GM18519 (cell line): ENCODE results near the gene MICAL2.

Source experiments
- ATAC-seq: cut with Tn5 transposase; IDR thresholded peaks from one replicate; pipeline ENCODE4 v1.9.1; 2021; ENCODE audit warnings: mild to moderate bottlenecking, moderate library complexity; ENCODE audit not compliant: unreplicated experiment, low FRiP score

Gene MICAL2

GRCh38 chr11:12276831-12277475 lies 166.6 kb downstream of the MICAL2 start:
- ATAC-seq: no peak

GRCh38 chr11:12278766-12279671 lies 168.6 kb downstream of the MICAL2 start:
- ATAC-seq: no peak

DNA sequence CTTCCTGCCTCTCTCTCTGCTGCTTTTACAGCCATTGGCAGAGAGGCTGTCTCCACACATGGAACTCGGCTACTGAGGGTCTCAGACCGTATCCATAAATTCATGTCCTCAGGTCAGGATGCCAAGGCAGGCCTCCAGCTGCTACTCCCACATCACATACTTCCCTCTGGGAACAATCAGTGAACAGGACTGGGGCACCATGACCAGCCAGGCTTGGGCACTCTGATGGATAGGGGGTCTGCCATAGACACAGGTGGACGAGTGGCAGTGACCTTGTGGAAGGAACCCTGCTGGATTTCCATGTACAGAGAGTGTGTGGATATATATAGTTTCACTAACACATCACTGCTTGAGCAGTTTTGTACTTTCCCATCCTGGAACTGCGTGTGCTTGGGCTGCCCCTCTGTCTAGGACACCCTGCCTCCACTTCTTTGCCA lies 169.3 kb downstream of the MICAL2 start:
- no peak for ATAC-seq

GRCh38 chr11:12280199-12280837 lies 169.9 kb downstream of the MICAL2 start:
- no peak for ATAC-seq

- no peak for ATAC-seq
Measured at GRCh38 chr11:12280838-12281565, 170.6 kb downstream of the MICAL2 start.

DNA sequence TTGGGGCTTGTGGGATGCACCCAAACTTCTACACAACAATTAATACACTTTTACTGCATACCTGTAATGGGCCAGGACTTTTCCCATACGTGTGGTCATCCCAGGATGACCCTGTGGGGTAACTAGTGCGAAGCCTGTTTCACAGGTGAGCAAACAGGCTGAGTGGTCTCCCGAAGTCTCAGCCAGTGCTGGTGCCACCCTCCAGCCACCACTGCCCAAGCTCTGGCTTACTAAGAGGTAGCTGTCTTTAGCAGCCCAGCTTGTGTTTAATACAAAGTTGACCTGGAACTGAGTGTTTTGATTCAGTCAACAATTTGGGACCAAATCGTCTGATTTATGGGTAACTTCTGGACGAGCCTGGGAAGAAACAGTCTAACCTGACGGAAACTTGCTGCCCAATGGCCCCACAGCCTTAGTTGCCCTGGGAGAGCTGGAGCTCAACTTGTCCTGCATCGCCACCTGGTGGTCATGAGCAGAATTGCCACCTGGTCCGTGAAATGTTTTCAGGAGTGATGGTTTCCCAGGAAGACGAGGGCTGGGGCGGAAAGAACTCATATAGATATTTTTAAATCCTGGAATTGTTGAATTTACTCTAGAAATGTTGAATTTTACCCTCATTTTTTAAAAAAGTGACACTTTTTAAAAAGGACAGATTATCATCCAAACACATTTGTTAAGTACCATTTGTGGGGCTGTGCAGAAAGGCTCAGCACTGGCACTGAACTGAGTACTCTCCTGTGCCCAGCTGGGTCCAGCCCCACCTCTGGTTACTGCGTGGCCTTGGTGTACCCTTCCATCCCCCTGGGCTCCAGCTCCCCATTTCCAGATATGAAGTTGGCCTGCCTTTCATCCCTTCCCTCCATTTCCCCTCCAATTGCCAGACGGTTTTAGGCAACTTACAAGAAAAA lies 171.4 kb downstream of the MICAL2 start:
- ATAC-seq: no peak

GRCh38 chr11:12282676-12283075 lies 172.3 kb downstream of the MICAL2 start:
- no peak for ATAC-seq

- ATAC-seq: no peak
Measured at GRCh38 chr11:12284316-12285050, 174.1 kb downstream of the MICAL2 start.

DNA sequence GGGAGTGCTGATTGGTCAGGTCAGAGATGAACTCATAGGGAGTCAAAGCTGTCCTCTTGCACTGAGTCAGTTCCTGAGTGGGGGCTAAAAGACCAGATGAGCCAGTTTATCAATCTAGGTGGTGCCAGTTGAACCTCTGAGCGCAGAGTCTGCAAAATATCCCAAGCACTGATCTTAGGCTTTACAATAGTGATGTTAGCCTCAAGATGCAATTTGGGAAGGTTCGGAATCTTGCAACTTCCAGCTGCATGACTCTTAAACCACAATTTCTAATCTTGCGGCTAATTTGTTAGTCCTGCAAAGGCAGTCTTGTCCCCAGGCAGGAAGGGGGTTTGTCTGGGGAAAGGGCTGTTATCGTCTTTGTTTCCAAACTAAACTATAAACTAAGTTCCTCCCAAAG lies 174.7 kb downstream of the MICAL2 start:
- ATAC-seq: no peak

DNA sequence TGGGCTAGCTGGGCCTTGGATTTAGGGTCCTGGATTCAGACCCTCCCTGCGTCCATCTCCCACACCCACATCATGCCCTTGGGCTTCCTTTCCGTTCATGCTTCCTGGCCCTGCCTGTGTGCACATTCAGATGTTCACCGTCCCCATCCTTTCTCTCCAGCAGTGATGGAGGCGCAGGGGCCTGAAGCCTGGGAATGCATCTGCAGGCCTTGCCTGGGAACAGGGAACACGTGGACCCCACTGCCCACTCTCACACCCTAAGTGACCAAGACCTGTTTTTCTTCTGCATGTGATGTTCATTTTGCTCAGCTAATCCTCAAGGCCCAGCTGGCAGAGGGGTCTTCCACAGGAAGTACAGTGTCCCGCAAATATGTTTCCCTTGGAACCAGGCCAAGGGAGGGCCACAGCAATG lies 175.4 kb downstream of the MICAL2 start:
- no peak for ATAC-seq

- ATAC-seq: no peak
Measured at GRCh38 chr11:12286606-12287005, 176.2 kb downstream of the MICAL2 start.

DNA sequence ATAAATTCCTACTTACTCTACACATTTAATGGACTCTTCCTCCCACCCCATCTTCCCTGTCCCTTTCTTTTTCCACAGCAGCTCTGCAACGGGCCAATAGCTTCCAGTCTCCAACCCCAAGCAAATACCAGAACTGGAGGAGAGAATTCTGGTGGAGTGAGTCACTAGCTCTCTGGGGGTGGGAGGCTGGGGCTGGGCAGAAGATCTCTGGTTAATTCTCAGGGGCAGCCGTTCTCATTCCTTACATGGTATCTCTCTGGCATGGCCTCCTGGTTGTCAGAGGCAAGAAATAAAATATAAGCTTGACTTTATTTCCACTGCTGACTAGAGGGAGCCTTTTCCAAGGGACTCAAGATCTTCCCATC lies 176.6 kb downstream of the MICAL2 start:
- no peak for ATAC-seq

DNA sequence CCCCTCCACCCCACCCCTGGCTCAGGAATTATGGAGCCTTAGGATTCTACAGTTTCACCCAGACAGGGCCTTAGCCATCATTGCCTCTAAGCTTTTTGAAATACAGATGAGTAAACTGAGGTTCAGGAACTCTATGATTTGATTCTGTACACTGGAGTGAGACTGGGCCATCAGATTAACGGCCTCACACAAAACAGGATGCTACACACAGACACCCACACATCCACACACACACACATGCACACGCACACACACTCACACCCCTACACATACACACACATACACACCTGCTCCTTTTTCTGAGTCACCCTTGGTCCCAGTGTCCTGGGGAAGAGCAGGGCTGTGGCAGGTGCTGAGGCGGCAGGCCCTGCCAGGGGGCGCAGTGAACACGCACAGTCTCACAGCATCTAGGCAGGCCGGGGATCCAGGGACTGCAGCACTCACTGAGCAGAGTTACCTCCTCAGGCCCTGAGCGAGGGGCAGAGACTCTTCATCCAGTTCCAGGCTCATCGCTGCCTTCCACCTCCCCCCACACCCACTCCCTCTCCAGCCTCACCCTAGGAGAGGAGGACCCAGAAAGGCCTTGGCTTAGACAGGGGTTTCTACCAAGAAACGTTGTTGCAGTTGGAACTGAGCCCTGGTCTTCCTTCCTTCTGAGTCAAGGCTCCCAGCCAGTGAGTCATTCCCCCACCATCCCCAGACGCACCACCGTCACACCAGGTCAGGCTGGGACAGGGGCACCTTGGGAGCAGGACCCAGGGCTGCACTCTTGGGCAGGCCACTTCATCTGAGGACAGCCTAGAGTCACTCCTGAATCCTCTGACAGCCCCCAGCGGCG lies 177.2 kb downstream of the MICAL2 start:
- no peak for ATAC-seq

GRCh38 chr11:12288212-12288930 lies 178.0 kb downstream of the MICAL2 start:
- ATAC-seq: no peak

GRCh38 chr11:12288931-12289666 lies 178.7 kb downstream of the MICAL2 start:
- ATAC-seq: no peak

GRCh38 chr11:12289667-12290476 lies 179.5 kb downstream of the MICAL2 start:
- ATAC-seq: no peak
